GM21515 (cell line): ENCODE data around the gene SNCAIP.

ENCODE experiments used
- ATAC-seq: cut with Tn5 transposase; IDR thresholded peaks from one replicate; pipeline ENCODE4 v1.9.1; 2021; ENCODE audit not compliant: unreplicated experiment

Gene SNCAIP

GRCh38 chr5:122392224-122392623 lies 80.2 kb downstream of the SNCAIP start:
- ATAC-seq: no peak

- no peak for ATAC-seq
Measured at GRCh38 chr5:122392824-122393223, 80.8 kb downstream of the SNCAIP start.

GRCh38 chr5:122394284-122394930 lies 82.4 kb downstream of the SNCAIP start:
- ATAC-seq: no peak

DNA sequence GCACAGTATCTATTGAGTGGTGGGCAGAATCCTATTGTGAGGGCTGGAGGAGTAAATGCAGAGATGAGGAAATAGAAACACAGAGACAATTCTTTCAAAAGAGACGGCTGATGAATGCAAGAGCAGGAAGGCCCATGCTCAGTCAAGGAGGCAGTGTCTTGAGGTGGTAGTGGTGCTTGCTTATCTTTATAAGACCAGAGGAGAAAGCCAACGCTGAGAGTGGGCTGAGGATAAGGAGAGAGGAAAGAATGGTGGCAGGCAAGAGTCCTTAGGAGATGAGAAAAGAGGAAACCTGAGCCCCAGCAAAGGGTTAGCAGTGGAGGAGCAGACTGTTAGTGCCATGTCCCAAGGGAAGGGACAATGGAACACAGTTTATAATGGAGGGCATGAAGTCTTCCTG lies 86.0 kb downstream of the SNCAIP start:
- ATAC-seq: no peak

DNA sequence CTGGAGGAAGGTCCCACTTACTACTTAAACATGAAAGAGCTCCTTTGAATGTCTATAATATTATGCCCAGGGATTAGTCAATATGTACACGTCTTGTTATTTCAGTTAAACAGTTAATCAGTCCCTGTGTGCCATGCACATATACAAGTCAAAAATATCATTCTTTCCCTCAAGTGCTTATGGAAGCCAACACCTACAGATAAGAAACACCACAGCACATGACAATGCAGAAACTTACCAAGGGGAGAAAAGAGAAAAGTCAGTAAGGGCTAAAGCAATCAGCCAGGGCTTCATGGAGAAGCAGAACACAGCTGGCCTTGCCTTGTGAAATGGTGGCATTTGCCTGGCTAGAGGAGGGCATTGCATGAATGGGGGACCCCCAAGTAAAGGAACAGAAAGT lies 88.3 kb downstream of the SNCAIP start:
- no peak for ATAC-seq

DNA sequence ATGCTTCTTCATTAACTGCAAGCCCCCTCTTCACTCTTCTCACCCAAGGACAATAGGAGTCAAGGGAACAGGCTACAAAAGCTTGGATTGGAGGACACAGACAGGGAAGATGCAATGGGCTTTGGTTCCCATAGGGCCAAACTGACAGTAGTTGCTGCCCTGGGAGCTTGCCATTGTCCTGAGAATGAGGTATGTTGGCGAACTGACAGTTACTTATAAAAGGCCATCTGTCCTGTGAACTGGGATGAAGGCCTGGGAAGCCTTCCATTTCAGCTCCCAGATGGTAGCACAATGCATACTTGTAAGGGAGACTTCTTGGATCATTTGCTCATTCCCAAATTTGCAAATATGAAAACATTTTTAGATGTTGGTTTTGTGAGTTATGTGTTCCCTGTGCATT lies 88.9 kb downstream of the SNCAIP start:
- ATAC-seq: no peak

DNA sequence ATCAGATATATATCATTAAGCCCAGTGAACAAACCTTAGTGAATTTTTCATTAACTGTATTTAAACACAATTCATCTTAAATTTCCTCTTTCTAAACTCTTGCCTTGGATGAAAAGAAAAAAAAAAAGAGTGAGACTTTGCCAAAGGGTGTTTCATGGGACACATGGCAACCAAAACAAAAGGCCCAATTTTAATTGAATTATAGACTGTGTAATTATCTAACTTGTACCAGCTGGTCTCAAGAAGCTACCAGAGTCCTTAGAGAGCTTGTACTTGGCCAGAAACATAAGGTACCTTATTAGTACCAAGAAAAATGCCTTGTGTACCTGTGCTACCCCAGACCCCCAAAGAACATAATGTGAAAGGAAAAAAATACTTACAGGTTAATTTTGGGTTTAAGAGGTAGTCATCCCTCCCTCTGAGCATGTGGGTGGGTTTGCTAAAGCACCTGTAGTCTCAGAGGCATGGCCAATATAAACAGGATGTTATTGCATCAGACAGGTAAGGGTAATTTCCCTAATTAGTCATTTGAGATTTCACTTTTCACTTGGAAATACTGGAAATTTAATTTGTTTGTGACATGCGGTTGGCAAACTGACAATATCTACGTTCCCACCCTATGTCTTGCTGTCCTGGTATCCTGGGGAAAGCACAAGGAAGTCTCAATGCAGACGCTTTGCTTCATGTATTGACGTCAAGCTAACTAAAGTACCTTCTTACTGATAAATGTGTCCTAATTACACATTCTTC lies 90.1 kb downstream of the SNCAIP start:
- no peak for ATAC-seq

DNA sequence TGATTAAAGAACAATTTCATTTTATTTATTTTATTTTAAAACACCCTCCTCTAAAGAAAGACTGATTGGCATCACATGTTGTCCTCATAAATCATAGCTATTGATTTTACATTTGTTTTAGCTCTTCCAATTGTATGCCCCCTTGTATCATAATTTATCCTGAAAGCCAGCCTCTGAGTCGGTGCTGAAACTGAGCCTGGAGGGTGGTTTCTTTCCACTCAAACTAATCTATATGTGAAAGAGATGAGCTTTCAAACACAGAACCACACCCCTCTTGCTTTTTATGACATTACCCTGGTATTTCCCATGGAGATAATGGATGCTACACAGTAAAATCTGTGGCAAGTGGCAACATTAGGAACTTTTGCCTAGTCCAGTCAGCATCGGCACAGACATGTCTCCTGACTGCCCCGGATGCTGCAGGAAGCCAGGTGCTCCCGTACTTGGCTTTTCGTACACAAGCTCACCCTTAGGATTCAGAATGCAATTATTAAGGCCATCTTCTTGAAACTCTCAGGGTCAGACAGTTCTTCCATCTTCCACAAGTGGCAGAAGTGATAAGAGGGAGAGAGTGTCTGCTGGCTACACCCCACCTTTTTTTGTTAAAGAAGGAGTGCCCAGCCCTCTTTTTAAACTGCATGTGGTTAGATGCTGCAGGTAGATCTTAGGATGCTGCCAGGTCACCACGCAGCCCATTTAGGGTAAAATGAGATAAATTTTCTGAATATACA lies 91.1 kb downstream of the SNCAIP start:
- ATAC-seq: no peak

DNA sequence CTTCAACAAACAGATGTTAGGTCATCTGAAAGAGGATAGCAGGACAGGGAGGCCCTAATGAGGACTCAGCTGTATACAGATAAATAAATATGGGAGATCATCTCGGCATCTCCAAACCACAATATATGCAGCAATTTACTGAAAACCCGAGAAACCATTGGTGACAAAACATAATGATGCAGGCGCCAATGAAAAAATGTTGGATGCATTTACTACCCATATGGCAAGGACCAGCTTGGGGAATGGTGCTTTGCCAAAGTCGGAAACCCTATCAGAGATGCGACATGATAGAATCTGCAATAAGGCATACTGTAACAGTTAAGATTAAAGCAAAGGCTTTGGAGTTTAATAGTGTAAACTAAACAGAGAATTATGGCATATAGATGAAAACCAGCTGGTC lies 92.0 kb downstream of the SNCAIP start:
- no peak for ATAC-seq

GRCh38 chr5:122404653-122405362 lies 92.8 kb downstream of the SNCAIP start:
- no peak for ATAC-seq

DNA sequence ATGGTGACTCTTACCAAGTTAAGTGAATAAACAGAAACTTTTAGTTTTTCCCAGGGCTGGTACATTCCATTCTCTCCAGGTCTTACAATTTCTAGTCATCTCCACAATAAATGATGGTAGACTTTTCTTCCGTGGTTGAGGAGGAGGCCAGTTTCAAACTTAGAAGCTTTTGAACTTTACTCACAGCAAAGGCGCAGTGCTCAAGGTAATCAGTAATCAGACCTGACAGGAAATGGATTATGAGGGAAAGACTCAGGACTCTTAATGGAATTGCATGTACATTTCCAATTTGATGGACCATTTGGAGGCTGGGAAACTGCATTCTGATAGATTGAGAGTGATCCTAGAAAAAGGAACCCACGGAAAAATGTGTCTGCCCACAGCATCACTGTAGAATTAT lies 93.7 kb downstream of the SNCAIP start:
- ATAC-seq: no peak

DNA sequence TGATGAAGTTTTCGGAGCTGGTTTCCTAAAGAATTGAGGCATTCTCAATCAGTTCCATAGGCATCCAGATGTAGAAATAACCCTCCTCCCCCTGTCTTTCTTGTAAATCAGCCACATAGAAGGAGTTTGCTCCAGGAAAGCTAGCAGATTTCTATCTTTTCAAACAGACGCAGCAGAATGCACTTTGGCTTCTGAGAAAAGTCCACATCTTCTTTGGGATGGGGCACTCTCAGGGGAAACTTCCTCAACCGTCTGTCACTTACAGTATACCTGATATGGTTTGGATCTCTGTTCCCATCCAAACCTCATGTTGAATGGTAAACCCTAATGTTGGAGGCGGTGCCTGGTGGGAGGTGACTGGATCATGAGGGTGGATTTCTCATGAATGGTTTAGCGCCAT lies 94.1 kb downstream of the SNCAIP start:
- ATAC-seq: no peak

DNA sequence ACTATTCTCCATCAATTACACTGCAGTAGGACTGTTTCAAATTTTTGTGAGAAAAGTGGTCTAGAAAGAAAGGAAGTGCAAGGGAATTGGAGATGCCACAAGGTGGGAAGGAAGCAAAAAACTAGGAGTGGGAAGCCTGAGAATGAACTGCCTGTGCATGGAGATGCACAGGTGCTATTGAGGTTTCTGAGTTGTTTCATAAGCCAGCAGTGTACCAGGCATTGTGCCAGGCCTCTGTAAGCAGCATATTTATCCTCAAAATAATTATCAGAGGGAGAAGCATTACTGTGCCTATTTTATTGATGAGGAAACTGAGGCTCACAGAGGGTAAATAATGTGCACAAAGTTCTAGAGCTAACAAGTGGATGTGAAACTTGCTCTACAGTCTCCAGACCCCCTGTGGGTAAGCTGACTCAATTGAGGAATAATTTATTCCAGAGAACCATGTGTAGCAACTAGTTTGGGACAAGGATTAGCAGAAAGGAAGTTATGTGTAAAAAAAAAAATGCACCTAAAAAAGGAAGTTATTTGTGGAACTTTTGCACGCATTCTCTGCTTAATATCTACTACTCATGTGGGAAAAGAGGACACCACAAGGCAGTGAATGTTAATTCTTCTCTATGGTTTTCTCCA lies 96.7 kb downstream of the SNCAIP start:
- no peak for ATAC-seq

- no peak for ATAC-seq
Measured at GRCh38 chr5:122412966-122413365, 100.9 kb downstream of the SNCAIP start.

- ATAC-seq: no peak
Measured at GRCh38 chr5:122413722-122414121, 101.7 kb downstream of the SNCAIP start.

DNA sequence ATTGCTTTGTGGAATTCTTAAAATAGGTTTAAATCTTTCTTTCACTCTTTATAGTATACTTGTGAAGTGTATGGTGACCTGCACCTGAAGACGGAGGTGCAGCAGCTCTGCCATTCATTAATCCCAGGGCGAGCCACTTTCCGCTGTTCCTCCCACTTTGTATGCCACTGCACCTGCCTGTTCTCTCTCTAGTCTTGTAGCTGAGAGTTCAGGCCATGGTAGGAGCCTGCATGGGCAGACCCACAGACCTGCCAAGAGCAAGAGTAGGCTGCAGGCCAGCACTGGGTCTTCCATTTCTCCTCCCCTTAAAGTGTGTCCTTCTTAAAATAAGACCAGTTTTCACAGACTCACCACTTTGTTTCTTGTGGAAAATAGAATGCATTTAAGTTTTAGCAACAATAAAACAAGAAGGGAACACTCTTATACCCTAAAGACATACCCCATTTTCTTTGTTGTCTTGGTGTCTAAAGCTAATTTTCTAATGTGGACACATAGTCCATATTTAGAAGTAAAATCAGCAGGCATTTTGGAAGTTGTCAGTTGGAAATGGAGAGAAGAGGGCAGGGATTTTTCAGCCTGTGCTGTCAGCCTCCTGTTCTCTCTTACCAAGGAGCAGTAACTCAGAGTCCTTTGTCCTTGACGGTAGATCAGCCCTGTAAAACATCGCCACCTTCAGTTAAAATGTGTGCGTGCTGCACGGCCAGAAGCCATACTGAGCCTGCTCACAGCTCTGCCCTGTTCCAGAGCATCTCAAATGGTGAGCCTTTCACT lies 103.2 kb downstream of the SNCAIP start:
- peak; percentile 87 for ATAC-seq

- no peak for ATAC-seq
Measured at GRCh38 chr5:122415801-122416120, 103.7 kb downstream of the SNCAIP start.

GRCh38 chr5:122419142-122419894 lies 107.3 kb downstream of the SNCAIP start:
- ATAC-seq: no peak

- no peak for ATAC-seq
Measured at GRCh38 chr5:122420091-122420490, 108.1 kb downstream of the SNCAIP start.
